ENCODE results near the gene MMGT1. TPM values are rescaled to one million over a fixed set of nuclear protein-coding genes. Genes with fewer than 3 reads are reported as not detected.

MMGT1 gene
- total RNA-seq: 9.9 and 14.6 TPM in 2 replicates

GRCh38 chrX:135973548-135974278, at the start of gene MMGT1:
Gene MMGT1, minus strand, starts transcription at chrX:135973988. Its CDS starts 313 bp downstream, at chrX:135973675.

GRCh38 chrX:135985157-135985972, 11.6 kb upstream of the MMGT1 start, which contains the start of gene SLC9A6:
Gene SLC9A6, plus strand, starts transcription at chrX:135985435. Its CDS starts 224 bp downstream, at chrX:135985659.

Other genes with a start within 250 kb of the MMGT1 start
- not detected in 2 replicates for gene CT45A3, start 205.8 kb downstream of the MMGT1 start, total RNA-seq
- not detected in 2 replicates for gene CT45A5, start 188.5 kb downstream of the MMGT1 start, total RNA-seq
- gene CT45A6, start 171.2 kb downstream of the MMGT1 start, total RNA-seq: not detected in 2 replicates
- gene CT45A2, start 154.0 kb downstream of the MMGT1 start, total RNA-seq: not detected in 2 replicates
- gene CT45A7, start 136.7 kb downstream of the MMGT1 start, total RNA-seq: not detected in 2 replicates
- gene CT45A8, start 119.5 kb downstream of the MMGT1 start, total RNA-seq: not detected in 2 replicates
- not detected in 2 replicates for gene CT45A9, start 102.2 kb downstream of the MMGT1 start, total RNA-seq
- not detected in 2 replicates for gene CT45A10, start 80.5 kb downstream of the MMGT1 start, total RNA-seq
- not detected in 2 replicates for gene SAGE1, start 80.3 kb downstream of the MMGT1 start, total RNA-seq
- 22.0 and 29.6 TPM in 2 replicates for gene SLC9A6, start 11.4 kb upstream of the MMGT1 start, total RNA-seq
- 48.3 and 114 TPM in 2 replicates for gene FHL1, start 173.5 kb upstream of the MMGT1 start, total RNA-seq

Data from regular cardiac myocyte (primary cell).